GM12878 (cell line): ENCODE results near the gene TMEM45A. TPM values are rescaled to one million over a fixed set of nuclear protein-coding genes. Genes with fewer than 3 reads are reported as not detected.

ENCODE experiments used
- ATAC-seq: fragments of 200-7000 bp; cut with Tn5 transposase; 3 replicates; pipeline ENCODE4 v1.9.1; 2020; ENCODE audit warnings: mild to moderate bottlenecking, moderate library complexity
- BruUV-seq: library from RNA; stranded (reverse); fragments of 400-500 nt; replicated peaks from 2 replicates; lab custom pipeline; 2021; lab: Mats Ljungman, UMichigan
- CTCF ChIA-PET: fragments of 300-600 bp; sonication (Branson Sonifier 250); formaldehyde crosslinking; extraction: SDS; loops from one replicate; lab custom pipeline; 2021; ENCODE audit warnings: inconsistent platforms; lab: Yijun Ruan, JAX
- POLR2A ChIA-PET: fragments of 350-600 bp; formaldehyde crosslinking; extraction: SDS; loops from one replicate; lab custom pipeline; 2021; ENCODE audit warnings: inconsistent platforms; lab: Charles Lee
- RAD21 ChIA-PET: fragments of 300-600 bp; sonication (Branson Sonifier 250); formaldehyde crosslinking; loops from one replicate; lab custom pipeline; 2023; ENCODE audit warnings: antibody characterized with exemption; ENCODE audit not compliant: unreplicated experiment; lab: Charles Lee
- SMC1A ChIA-PET: fragments of 300-600 bp; sonication (Branson Sonifier 250); formaldehyde crosslinking; loops from one replicate; lab custom pipeline; 2023; ENCODE audit not compliant: unreplicated experiment, uncharacterized antibody; lab: Charles Lee
- DNase-seq: peaks from one replicate; pipeline ENCODE4 v3.0.0-alpha.2; 2011; ENCODE audit warnings: low read depth, low spot score
- FAIRE-seq: peaks from 3 replicates; lab custom pipeline; 2011; peaks lifted over from hg19 to GRCh38; lab: Jason Lieb, UNC
- H2AFZ ChIP-seq: 2 replicates; pipeline ENCODE4 v1.6.0; 2011; ENCODE audit warnings: low read depth, low read length, control low read depth; ENCODE audit not compliant: control insufficient read depth
- H3K27ac ChIP-seq: 2 replicates; pipeline ENCODE4 v1.5.1; 2011; ENCODE audit warnings: control low read depth; ENCODE audit not compliant: control insufficient read depth, insufficient read depth
- H3K27me3 ChIP-seq, 2 experiments: replicated peaks in 1 of 2; 2 replicates each; pipeline versions ENCODE4 v1.6.0 to v1.6.1; 2011; ENCODE audit warnings: low read length in 1 of 2; ENCODE audit not compliant: control insufficient read depth in 2 of 2, insufficient read depth in 2 of 2
- H3K36me3 ChIP-seq, 2 experiments: 2 replicates each; pipeline ENCODE4 v1.5.1; 2011; ENCODE audit warnings: low read length in 1 of 2; ENCODE audit not compliant: control insufficient read depth in 2 of 2, insufficient read depth in 2 of 2
- H3K4me1 ChIP-seq: 2 replicates; pipeline ENCODE4 v1.6.1; 2011; ENCODE audit warnings: mild to moderate bottlenecking, low read length, moderate library complexity, mixed read lengths; ENCODE audit not compliant: control insufficient read depth, insufficient read depth
- H3K4me2 ChIP-seq: 2 replicates; pipeline ENCODE4 v1.6.0; 2011; ENCODE audit warnings: control low read depth; ENCODE audit not compliant: control insufficient read depth, insufficient read depth
- H3K4me3 ChIP-seq: fragments of 200-600 bp; sonication (generic); 2 replicates; pipeline ENCODE4 v1.5.1; 2016
- H3K79me2 ChIP-seq: 2 replicates; pipeline ENCODE4 v1.6.0; 2011; ENCODE audit warnings: low read length; ENCODE audit not compliant: control insufficient read depth, insufficient read depth
- H3K9ac ChIP-seq: 2 replicates; pipeline ENCODE4 v1.8.0; 2011; ENCODE audit warnings: low read length, control low read depth, mixed read lengths; ENCODE audit not compliant: control insufficient read depth, insufficient read depth
- H3K9me3 ChIP-seq: replicated peaks from 3 replicates; pipeline ENCODE4 v1.5.1; 2011; ENCODE audit warnings: mild to moderate bottlenecking, low read length; ENCODE audit not compliant: control insufficient read depth, insufficient read depth
- H4K20me1 ChIP-seq: 2 replicates; pipeline ENCODE4 v1.6.0; 2011; ENCODE audit not compliant: control insufficient read depth, insufficient read depth
- BACH1 ChIP-seq: fragments of 450-650 bp; IDR thresholded peaks from 2 replicates; pipeline ENCODE4 v1.6.1; 2017; ENCODE audit warnings: mild to moderate bottlenecking, borderline replicate concordance
- BRCA1 ChIP-seq: IDR thresholded peaks from 2 replicates; pipeline ENCODE4 v1.6.1; 2011; ENCODE audit warnings: low read depth, low read length, improper control_type of control experiment
- CBX5 ChIP-seq: sonication (generic); IDR thresholded peaks from 2 replicates; pipeline ENCODE4 v1.6.1; 2016; ENCODE audit warnings: low read depth, moderate library complexity, mild to moderate bottlenecking, inconsistent platforms
- HDAC2 ChIP-seq: fragments of 200-600 bp; sonication (generic); IDR thresholded peaks from 2 replicates; pipeline ENCODE4 v1.6.1; 2017
- NR2F1 ChIP-seq: fragments of 450-650 bp; conservative IDR thresholded peaks from 2 replicates; pipeline ENCODE4 v1.6.1; 2017; ENCODE audit warnings: mild to moderate bottlenecking
- RB1 ChIP-seq: fragments of 450-650 bp; formaldehyde crosslinking; IDR thresholded peaks from 2 replicates; pipeline ENCODE4 v1.6.1; 2017; ENCODE audit warnings: mild to moderate bottlenecking, borderline replicate concordance
- RBBP5 ChIP-seq: fragments of 200-600 bp; sonication (generic); conservative IDR thresholded peaks from 2 replicates; pipeline ENCODE4 v1.6.1; 2016
- SREBF1 ChIP-seq: IDR thresholded peaks from 2 replicates; pipeline ENCODE4 v1.6.1; 2012; ENCODE audit warnings: mild to moderate bottlenecking, low read length
- WGBS: methylation state at CpG from one replicate; pipeline ENCODE4 v1.1.6; 2016; ENCODE audit warnings: low lambda C conversion rate; ENCODE audit not compliant: insufficient replicate concordance, insufficient coverage; ENCODE audit errors: missing lambda C conversion rate; 5-methylcytosine and 5-hydroxymethylcytosine counted together
- in situ Hi-C: fragments of 300-500 bp; cut with MboI; formaldehyde crosslinking; loops from 9 replicates; pipeline ENCODE4 v1.14.3; 2018; ENCODE audit warnings: mixed read lengths
- intact Hi-C: fragments of 100-400 bp; cut with micrococcal nuclease; formaldehyde crosslinking; loops from one replicate; pipeline ENCODE4 v1.14.2; 2022; ENCODE audit not compliant: unreplicated experiment
- polyA plus RNA-seq, 11 experiments: library from polyadenylated mRNA; depleted of rRNA in 4 of 11; unstranded in 6 of 11; stranded (reverse) in 5 of 11; fragments of >200 nt; fragmentation: Nextera tagmentation in 4 of 11; fragmentation: Illumina TruSeq in 1 of 11; extraction: Ambion mirVana in 4 of 11; extraction: Trizol in 1 of 11; gene quantifications; 1 replicate in 1 of 11; 2 replicates in 10 of 11; pipeline versions ENCODE4 v1.2.1 to v1.2.3, GENCODE V29; 2011 to 2016; ENCODE audit warnings: inconsistent platforms in 2 of 11, missing spikeins in 2 of 11, low read depth in 1 of 11
- total RNA-seq, 4 experiments: library from RNA; depleted of rRNA in 3 of 4; stranded (reverse); fragments of >200 nt in 3 of 4; fragmentation: Illumina TruSeq in 1 of 4; extraction: Trizol in 1 of 4; gene quantifications; 2 replicates each; pipeline versions ENCODE4 v1.2.1 to v1.2.3, GENCODE V29; 2013 to 2021
- TF ChIP-seq, protein P1 (sequence below): IDR thresholded peaks from 2 replicates; pipeline ENCODE4 v1.6.1; 2012; ENCODE audit warnings: low read depth, low read length, improper control_type of control experiment
- TF ChIP-seq, protein P2 (sequence below): IDR thresholded peaks from 2 replicates; pipeline ENCODE4 v1.6.1; 2011; ENCODE audit warnings: low read depth, mild to moderate bottlenecking, low read length, moderate library complexity, borderline replicate concordance; ENCODE audit errors: extremely low read depth
- TF ChIP-seq, protein P3 (sequence below): fragments of 450-650 bp; IDR thresholded peaks from 2 replicates; pipeline ENCODE4 v1.6.1; 2018; ENCODE audit warnings: borderline replicate concordance, mild to moderate bottlenecking; ENCODE audit not compliant: partially characterized antibody

Gene TMEM45A
- total and polyA plus RNA-seq, 10 of the 15 experiments (the other 5 are each of a cell fraction or from before 2014, with no cell fraction given), result 0.34 to 5.3 (median 0.83) TPM

DNA sequence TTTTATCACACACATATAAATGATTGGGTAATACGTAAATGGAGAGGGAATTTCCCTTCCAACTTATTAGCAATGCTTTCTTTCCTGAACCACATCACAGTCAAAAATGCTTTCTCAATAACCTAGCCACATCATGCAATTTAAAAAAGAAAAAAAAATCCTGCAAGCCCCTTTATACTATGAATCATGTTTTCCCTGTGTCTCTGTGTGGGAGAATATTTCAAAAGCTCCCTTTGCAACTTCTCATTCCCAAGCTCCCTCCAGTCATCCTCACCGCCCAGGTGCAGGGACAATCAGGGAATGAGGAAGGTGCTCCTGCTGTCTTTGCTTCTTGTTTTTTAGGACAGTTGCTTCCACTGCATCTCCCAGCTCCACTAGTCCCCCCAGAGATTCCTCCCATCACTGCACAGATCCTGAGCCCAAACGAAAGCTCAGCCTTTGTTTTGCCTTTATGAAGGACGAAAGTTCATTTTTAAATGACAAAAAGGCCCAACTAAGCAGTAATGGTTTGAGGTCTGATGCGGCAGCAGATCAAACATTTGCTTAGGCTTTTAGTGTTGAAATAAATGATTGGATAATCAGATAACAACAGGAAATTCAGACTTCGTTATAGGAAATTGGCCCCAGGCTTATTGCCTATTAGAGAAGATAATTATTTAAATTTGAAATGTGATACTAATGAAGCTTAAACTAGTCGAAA, 69.2 kb downstream of the TMEM45A start:
- H3K4me3 ChIP-seq, result no peak overlapping the region
- no peak for ATAC-seq
- H3K9me3 ChIP-seq, result no peaks in the 10 kb centered on the region
- H3K79me2 ChIP-seq, result no peaks in the 10 kb centered on the region
- TF ChIP-seq SREBF1 (no peak), RBBP5 (no peak), BRCA1 (no peak), BACH1 (no peak)
- H3K36me3 ChIP-seq, result no peaks in the 10 kb centered on the region
- intact Hi-C loops (no loop called here), in situ Hi-C loops (no loop called here)
- H3K4me2 ChIP-seq, result no peak overlapping the region
- no peak for DNase-seq
- WGBS, result 52% methylated on average over 7 of the region's 7 CpGs
- ChIA-PET CTCF (interaction anchor here (0.6 to 2.2 kb wide), 6 partner anchors 8 to 244 kb away, joined by 3 to 8 read pairs (median 4); no protein-coding TSS in a partner anchor), SMC1A (interaction anchor here (0.6 to 1.4 kb wide), 2 partner anchors 19 to 1884 kb away, joined by 3 read pairs; no protein-coding TSS in a partner anchor), POLR2A (no interaction called here), RAD21 (no interaction called here)
- no peak overlapping the region for H3K9ac ChIP-seq
- no peak overlapping the region for H2AFZ ChIP-seq
- FAIRE-seq, result no peak
- H4K20me1 ChIP-seq, result no peaks in the 10 kb centered on the region
- no peak overlapping the region for H3K27ac ChIP-seq
- H3K27me3 ChIP-seq, result no peaks in the 10 kb centered on the region
- BruUV-seq, result no TSS peak
- no peaks in the 10 kb centered on the region for H3K4me1 ChIP-seq

DNA sequence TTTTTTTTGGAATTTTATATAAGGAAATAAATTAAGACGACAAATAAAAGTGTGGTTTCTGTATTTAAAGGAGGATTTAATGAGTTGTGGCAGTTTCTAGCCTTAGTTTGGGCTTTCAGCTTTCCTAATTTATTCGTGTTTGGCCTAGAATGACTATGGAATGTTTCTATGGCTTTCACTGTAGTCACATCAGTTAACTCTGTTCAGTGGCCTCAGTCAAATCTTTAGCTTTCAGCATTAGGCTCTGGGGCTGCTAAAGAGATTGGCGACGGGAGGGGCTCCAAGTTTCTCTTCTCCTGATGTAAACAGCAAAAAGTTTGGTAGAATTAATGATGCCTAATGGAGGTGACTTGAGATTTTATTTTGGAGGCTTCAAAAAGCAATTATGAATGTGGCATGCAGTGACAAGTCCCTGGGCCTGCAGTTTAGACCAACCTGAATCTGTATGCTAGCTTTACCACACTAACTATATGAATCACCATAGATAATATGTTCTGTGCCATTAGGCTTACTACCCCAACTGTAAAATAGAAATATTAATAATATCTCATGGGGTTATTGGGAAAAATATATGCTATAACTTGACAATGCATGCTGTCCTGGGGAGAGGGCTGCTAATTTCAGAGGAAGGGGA, 69.9 kb downstream of the TMEM45A start:
- no TSS peak for BruUV-seq
- Histone ChIP-seq H3K27me3 (no peaks in the 10 kb centered on the region), H4K20me1 (no peaks in the 10 kb centered on the region)
- TF ChIP-seq HDAC2, result no peak
- no peak for TF ChIP-seq RB1
- no peak for TF ChIP-seq NR2F1
- TF ChIP-seq, protein P1, sequence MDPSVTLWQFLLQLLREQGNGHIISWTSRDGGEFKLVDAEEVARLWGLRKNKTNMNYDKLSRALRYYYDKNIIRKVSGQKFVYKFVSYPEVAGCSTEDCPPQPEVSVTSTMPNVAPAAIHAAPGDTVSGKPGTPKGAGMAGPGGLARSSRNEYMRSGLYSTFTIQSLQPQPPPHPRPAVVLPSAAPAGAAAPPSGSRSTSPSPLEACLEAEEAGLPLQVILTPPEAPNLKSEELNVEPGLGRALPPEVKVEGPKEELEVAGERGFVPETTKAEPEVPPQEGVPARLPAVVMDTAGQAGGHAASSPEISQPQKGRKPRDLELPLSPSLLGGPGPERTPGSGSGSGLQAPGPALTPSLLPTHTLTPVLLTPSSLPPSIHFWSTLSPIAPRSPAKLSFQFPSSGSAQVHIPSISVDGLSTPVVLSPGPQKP, result no peak
- TF ChIP-seq, protein P2, sequence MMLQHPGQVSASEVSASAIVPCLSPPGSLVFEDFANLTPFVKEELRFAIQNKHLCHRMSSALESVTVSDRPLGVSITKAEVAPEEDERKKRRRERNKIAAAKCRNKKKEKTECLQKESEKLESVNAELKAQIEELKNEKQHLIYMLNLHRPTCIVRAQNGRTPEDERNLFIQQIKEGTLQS, result no peak
- TF ChIP-seq CBX5, result no peak
- TF ChIP-seq, protein P3, sequence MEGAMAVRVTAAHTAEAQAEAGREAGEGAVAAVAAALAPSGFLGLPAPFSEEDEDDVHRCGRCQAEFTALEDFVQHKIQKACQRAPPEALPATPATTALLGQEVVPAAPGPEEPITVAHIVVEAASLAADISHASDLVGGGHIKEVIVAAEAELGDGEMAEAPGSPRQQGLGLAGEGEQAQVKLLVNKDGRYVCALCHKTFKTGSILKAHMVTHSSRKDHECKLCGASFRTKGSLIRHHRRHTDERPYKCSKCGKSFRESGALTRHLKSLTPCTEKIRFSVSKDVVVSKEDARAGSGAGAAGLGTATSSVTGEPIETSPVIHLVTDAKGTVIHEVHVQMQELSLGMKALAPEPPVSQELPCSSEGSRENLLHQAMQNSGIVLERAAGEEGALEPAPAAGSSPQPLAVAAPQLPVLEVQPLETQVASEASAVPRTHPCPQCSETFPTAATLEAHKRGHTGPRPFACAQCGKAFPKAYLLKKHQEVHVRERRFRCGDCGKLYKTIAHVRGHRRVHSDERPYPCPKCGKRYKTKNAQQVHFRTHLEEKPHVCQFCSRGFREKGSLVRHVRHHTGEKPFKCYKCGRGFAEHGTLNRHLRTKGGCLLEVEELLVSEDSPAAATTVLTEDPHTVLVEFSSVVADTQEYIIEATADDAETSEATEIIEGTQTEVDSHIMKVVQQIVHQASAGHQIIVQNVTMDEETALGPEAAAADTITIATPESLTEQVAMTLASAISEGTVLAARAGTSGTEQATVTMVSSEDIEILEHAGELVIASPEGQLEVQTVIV, result no peak

More for the DNA sequence above, 69.9 kb downstream of the TMEM45A start:
- DNase-seq (no peak), ATAC-seq (no peak), FAIRE-seq (no peak)
- ChIA-PET SMC1A (interaction anchor here (0.6 to 1.4 kb wide), 3 partner anchors 20 to 1885 kb away, joined by 3 read pairs; no protein-coding TSS in a partner anchor), POLR2A (no interaction called here), RAD21 (no interaction called here), CTCF (interaction anchor here (0.6 to 2.2 kb wide), 5 partner anchors 12 to 245 kb away, joined by 3 to 8 read pairs (median 3); no protein-coding TSS in a partner anchor)
- Histone ChIP-seq H3K4me2 (no peak overlapping the region), H3K79me2 (no peaks in the 10 kb centered on the region), H2AFZ (no peak overlapping the region), H3K36me3 (no peaks in the 10 kb centered on the region), H3K9me3 (no peaks in the 10 kb centered on the region), H3K9ac (no peak overlapping the region), H3K4me1 (no peaks in the 10 kb centered on the region), H3K4me3 (no peak overlapping the region), H3K27ac (no peak overlapping the region)
- in situ Hi-C loops, result no loop called here
- 53% methylated on average over 4 of the region's 4 CpGs for WGBS
- intact Hi-C loops, result no loop called here
